GDM1 (cell line): Measurements from ENCODE around the gene CT47B1.
"Not testable (repeated sequence)": the region's sequence is repeated elsewhere in the genome, so short reads cannot be mapped to it uniquely, and the experiment has no call there.

Source experiments
- DNase-seq: peaks from one replicate; lab custom pipeline; 2025; lab: John Stamatoyannopoulos, UW

CT47B1 gene

DNA sequence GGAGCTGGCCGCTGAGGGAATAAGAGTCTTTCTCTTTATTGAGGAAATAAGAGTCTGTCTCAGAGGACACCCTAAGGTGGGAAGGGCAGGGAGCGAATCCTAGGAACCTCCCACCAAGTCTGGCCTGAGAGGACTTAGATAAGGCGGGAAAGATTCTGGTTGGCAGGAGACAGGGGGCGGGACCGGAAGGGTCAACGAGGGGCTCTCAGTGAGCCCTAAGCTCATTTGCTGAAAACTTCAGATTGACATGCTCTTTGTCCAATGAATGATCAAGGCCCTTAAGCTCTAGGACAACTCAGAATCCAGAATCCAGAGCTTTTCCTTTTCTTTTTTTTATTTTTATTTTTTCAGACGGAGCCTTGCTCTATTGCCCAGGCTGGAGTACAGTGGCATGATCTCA, at the start of gene CT47B1:
TSS of gene CT47B1 (minus strand) at position 101 of the 400 bp plus-strand sequence. CDS start 196 bp downstream, outside the sequence.
- DNase-seq, result not testable (repeated sequence)

DNA sequence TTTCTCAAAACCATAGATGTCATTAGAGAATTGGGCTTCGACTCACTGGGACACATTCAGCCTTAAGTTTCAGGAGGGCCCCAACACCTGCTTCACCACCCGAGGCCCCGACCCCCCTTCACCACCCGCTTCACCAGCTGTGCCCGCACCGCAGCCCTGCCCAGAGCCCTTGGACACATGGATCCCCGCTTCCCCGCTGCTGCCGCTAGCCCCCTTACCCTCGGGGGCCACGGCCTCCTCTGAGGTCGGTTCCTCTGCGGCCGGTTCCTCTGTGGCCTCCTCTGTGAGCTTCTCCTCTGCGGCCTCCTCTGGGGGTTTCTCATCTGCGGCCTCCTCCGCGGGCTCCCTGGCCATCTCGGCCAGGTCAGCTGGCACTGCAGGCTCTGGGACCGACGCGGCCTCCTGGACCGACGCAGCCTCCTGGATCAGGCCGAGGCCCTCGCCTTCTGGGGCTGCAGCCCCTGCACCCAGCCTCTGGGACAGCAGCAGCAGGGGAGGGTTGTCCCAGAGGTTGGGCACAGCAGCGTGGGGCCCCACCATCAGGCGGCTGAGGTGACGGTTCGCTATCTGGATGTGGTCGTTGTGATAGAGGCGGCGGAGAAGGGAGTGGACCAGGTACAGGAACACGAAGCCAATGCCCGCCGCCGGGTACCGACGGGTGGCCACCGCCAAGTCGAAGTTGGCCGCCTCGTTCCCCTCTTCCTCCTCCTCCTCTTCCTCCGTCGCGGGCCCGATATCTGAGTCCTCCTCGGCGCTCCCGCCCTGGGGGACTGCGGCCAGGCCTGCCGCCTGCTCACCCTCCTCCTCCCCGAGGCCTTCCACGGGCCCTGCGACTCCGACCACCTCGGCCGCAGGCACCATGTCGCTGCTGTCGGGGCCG, 748 bp downstream of the CT47B1 start:
- DNase-seq, result no peak

DNA sequence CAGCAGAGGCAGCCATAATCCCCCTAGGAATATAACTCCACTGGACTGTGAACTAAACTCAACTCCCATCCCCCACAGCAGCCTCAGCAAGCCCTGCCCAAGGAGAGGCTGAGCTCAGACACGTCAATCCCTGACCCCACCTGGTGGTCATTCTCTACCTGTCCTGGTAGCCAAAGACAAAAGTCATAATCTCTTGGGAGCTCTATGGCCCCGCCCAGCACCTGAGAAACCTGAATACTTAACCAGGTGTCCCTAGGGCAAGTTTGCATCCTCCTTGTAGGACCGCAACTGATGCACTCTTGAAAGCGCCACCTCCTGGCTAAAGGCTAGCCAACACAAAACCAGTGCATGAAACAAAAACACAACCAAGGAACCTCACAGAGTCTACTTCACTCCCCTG, 18.4 kb downstream of the CT47B1 start:
- no peak for DNase-seq

DNA sequence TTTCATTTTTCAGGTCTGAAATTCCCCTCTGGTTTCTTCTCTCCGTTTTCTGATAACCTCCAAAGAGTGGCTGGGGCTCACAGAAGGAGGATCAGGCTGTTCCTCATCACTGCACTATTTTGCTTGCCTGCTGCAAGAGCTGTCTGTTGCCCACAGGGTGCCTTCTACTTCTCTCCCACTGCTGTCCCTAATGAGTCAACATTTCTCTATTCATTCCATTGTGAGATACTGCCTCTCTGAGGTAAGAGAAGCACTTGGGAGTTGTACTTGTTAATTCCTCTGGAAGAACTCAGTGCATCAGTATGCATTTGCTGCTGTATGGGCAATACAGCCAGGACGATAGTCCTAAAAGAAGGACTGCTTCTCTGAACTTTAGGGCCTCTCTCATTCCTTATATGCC, 34.8 kb downstream of the CT47B1 start:
- no peak for DNase-seq

DNA sequence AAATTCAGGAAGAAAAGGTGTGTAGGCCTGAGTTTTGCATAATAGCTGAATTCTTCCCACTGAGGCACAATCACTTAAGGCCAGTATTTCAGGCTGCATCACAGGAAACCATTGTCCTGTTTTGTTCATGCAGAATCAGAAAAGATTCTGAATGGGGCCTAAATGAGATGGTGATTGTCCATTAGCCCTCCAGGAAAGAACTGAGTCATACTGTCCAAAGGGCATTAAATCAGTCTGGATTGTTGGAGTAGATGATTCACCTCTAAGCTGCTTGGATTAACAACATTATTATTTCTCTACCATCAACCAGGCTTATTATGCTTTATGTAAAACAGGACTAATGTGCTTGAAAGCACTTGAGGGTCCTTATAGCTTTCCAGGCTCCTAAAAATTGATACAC, 36.2 kb downstream of the CT47B1 start:
- DNase-seq, result no peak

DNA sequence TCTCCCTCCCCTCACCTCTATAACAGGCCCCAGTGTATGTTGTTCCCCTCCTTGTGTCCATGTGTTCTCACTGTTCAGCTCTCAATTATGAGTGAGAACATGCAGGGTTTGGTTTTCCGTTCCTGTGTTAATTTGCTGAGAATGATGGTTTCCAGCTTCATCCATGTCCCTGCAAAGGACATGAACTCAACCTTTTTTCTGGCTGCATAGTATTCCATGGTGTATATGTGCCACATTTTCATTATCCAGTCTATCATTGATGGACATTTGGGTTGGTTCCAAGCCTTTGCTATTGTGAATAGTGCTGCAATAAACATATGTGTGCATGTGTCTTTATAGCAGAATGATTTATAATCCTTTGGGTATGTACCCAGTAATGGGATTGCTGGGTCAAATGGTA, 48.5 kb downstream of the CT47B1 start:
- DNase-seq, result not testable (repeated sequence)

DNA sequence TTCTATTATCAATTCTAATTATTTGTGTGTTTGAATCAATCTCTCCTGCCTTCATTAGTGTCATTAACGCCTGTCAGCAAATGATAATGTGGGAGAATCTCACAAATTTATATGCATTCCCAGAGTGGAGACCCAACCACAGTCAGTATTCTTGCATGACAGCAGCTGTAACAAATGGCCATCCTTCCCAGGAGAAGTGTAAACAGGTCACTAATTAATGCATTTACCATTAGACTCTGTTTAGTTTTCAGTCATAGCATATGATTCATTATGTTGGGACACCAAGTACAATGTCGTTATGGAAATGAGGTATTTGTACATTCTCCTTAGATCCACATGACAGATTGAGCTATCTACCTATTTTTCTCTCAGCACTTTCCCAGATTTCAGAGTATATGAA, 50.5 kb downstream of the CT47B1 start:
- DNase-seq, result no peak

DNA sequence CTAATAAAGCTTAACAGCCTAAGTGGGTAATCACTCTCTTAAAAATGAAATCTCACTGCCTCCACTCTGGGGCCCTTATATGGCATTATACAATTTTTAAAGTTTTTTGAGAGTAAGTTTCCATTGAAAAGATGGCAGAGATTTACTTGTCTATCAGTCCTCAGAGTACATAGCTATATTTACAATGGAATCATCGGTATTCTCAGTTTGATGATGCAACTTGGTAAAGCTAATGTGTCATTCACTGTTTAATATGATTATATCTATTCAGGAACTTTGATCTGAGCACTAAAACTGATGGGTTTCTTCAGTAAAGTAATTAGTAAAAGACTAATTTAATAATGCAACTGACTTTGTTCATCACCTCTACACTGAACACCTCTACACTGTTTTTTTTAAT, 51.6 kb downstream of the CT47B1 start:
- no peak for DNase-seq

DNA sequence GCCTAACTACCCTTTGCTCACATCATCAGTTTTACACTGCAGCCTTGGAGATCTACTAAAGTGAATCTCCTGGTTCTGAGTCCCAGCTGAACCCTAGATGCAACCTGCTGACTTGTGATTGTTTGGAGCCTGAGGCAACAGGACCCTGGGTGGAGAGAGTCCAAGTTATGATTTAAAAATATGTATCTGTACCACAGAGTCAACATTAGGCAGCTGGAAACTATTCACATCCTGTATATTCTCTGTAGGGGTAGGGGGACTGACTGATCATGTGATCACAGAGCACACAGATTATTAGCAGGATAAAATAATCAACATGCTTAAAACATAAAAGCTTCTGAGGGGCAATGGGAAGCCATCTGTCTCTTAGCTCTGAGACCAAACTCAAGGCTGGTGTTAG, 52.1 kb downstream of the CT47B1 start:
- DNase-seq, result no peak
